KOPT-K1 (cell line): ENCODE results near the gene ASCC3.

ENCODE experiments used
- H3K27ac ChIP-seq: fragments of 200-600 bp; sonication (generic); 2 replicates; pipeline ENCODE4 v1.5.1; 2016; ENCODE audit warnings: antibody characterized with exemption, mild to moderate bottlenecking, low read depth, low read length; ENCODE audit not compliant: poor library complexity, severe bottlenecking
- H3K36me3 ChIP-seq: fragments of 200-600 bp; sonication (generic); 2 replicates; pipeline ENCODE4 v1.5.1; 2017; ENCODE audit warnings: antibody characterized with exemption, mild to moderate bottlenecking, low read length, moderate library complexity; ENCODE audit not compliant: insufficient read depth
- H3K9me3 ChIP-seq: fragments of 200-600 bp; sonication (generic); 2 replicates; pipeline ENCODE4 v1.5.1; 2017; ENCODE audit warnings: antibody characterized with exemption, low read length, mild to moderate bottlenecking; ENCODE audit not compliant: insufficient read depth, poor library complexity, severe bottlenecking

The ASCC3 gene

GRCh38 chr6:100693249-100693927, 187.7 kb downstream of the ASCC3 start:
- Histone ChIP-seq H3K27ac (no peak overlapping the region), H3K36me3 (no peaks in the 10 kb centered on the region; the same call in 1 of the 2 replicates), H3K9me3 (no peaks in the 10 kb centered on the region)

GRCh38 chr6:100691972-100692371, 189.2 kb downstream of the ASCC3 start:
- H3K9me3 ChIP-seq = no peaks in the 10 kb centered on the region
- no peaks in the 10 kb centered on the region; the same call in 1 of the 2 replicates for H3K36me3 ChIP-seq
- H3K27ac ChIP-seq = no peak overlapping the region

DNA sequence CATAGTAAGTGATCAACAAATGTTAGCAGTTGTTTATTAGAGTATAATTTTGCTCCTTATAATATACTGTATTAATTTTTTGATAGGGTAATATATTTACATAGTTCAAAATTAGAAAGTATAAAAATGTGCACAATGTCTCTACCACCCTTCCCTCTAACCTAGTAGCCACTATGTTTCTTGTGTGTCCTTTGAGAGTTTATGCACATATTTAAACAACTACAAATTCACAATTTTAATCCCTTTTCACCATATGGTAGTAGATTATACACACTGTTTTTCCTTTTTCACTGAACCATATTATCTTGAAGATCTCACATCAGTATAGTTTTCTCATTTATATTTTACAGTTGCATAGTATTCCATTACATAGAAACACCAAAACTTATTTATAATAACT, 194.9 kb downstream of the ASCC3 start:
- Histone ChIP-seq H3K36me3 (no peaks in the 10 kb centered on the region), H3K27ac (no peak overlapping the region), H3K9me3 (no peaks in the 10 kb centered on the region)

GRCh38 chr6:100685747-100686146, 195.4 kb downstream of the ASCC3 start:
- Histone ChIP-seq H3K27ac (no peak overlapping the region), H3K9me3 (no peaks in the 10 kb centered on the region), H3K36me3 (no peaks in the 10 kb centered on the region)

DNA sequence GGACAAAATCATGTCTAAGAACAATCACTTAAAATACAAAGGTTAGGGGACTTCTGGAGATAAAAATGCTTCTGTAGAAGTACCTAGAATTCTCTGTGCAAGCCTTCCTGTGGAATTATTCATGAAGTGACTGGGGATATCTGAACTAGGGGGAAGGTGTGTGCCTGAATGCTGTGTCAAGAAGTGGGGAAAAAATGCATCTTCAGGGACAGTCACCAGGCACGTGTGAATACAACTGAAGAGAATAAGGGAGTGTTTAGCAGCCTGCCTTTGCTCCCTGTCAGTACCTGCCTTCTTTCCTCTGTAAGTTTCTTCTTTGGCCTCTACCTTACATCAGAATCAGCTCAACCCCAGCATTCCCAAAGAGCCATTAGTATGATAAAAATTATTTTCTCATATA, 201.0 kb downstream of the ASCC3 start:
- no peak overlapping the region for H3K27ac ChIP-seq
- H3K36me3 ChIP-seq = 0 out of 2 replicates have a peak, but pooled peaks cover 8% of the 10 kb centered on the region
- H3K9me3 ChIP-seq = no peaks in the 10 kb centered on the region

DNA sequence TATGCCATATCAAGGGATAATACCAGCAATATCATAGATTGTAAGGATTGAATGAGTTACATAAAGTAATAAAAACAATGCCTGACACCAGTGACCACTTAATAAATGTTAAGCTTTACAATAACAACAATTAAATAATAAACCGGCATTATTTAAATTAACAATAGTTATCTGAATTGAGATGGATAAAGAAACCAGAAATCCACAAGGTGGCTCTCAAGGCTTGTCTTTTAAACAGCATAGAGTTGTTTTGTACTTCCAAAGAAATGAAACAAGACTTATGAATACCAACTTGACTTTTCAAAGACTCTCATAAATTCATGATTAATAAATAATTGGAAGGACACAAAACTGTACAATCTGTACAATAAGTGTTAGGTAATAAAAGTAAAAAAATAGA, 203.1 kb downstream of the ASCC3 start:
- H3K36me3 ChIP-seq = 0 out of 2 replicates have a peak, but pooled peaks cover 8% of the 10 kb centered on the region
- no peaks in the 10 kb centered on the region for H3K9me3 ChIP-seq
- H3K27ac ChIP-seq = no peak overlapping the region

GRCh38 chr6:100677240-100677639, 203.9 kb downstream of the ASCC3 start:
- 0 out of 2 replicates have a peak, but pooled peaks cover 8% of the 10 kb centered on the region for H3K36me3 ChIP-seq
- no peaks in the 10 kb centered on the region for H3K9me3 ChIP-seq
- H3K27ac ChIP-seq = no peak overlapping the region

DNA sequence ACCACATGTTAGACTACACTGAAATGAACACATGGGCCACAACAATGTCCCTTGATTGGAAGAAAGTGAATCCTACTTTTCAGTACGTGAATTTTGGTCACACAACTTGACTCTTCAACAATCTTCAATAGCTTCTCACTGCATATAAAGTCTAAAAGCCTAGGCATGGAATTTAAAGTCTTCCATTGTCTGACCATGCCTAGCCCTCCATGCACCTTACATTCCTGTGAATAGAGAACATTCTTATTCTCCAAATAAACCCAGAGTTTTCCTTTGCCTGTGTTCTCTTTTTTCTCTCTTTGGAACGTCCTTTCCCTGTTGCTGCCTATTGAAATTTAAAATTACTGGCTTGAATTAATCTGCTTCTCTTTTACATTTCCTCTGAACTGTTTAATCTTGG, 207.5 kb downstream of the ASCC3 start:
- Histone ChIP-seq H3K27ac (no peak overlapping the region), H3K36me3 (peaks cover 13% of the 10 kb centered on the region), H3K9me3 (peaks cover 8% of the 10 kb centered on the region)

DNA sequence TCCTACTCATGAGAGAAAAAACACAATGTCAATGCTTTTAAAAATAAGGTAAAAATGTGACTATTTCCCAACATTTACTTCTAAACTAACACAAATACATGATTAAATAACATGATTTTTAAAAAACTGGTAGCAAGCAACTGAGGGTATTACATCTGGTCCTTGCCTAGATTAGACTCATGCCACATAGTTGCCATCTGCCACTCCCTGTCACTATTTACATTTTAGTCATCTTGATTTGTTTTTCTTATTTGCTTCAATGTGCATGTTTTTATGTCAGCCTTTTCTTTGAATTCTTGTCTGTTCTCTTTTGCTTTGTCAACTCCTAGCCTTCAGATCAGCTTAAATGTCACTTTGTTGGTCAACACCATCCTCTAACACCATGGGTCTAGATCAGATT, 209.4 kb downstream of the ASCC3 start:
- Histone ChIP-seq H3K36me3 (peaks cover 13% of the 10 kb centered on the region), H3K9me3 (peaks cover 8% of the 10 kb centered on the region), H3K27ac (no peak overlapping the region)

GRCh38 chr6:100670056-100670455, 211.1 kb downstream of the ASCC3 start:
- Histone ChIP-seq H3K9me3 (peaks cover 8% of the 10 kb centered on the region), H3K27ac (no peak overlapping the region), H3K36me3 (peaks cover 13% of the 10 kb centered on the region)

GRCh38 chr6:100665041-100665380, 216.1 kb downstream of the ASCC3 start:
- Histone ChIP-seq H3K9me3 (peaks cover 1% of the 10 kb centered on the region), H3K36me3 (peaks cover 5% of the 10 kb centered on the region; the same call in 1 of the 2 replicates), H3K27ac (no peak overlapping the region)

DNA sequence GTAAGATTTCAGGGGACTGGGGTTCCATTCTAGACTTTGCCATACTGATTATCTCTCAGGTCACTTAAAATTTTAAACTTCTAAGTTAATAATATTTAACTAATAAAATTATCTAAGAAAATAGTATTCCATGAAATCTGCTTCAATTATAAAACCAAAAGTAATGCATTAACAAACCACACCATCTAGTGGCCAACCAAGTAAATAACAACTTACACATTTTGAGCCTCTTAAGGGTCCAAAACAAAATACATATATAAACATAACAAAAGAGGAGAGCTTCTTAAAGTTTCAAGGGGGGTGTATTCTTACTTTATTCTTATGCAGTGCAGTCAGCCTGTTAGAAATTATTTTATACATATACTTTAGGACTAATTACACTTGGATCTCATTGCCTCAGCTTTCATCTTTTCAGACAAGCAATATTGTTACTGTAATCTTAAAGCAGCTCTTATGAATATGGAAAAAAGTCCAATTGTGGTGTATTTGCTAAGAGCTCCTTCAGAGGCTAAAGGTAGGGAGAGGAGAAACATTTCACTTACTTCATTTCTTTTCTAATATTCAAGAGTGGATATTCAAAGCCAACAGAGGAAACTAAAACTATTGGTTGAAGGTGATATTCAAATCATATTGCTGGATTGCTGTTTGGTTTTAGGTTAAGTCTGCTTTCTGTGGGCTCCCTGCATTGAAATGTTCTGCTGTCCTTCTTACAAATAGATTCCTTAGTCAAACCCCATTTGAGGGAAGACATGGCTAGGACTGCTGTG, 216.7 kb downstream of the ASCC3 start:
- Histone ChIP-seq H3K9me3 (no peaks in the 10 kb centered on the region), H3K27ac (no peak overlapping the region)

GRCh38 chr6:100663219-100663863, 217.8 kb downstream of the ASCC3 start:
- H3K27ac ChIP-seq = no peak overlapping the region
- H3K9me3 ChIP-seq = no peaks in the 10 kb centered on the region
- peaks cover 5% of the 10 kb centered on the region; the same call in 1 of the 2 replicates for H3K36me3 ChIP-seq

More for the DNA sequence above, 216.7 kb downstream of the ASCC3 start:
- H3K36me3 ChIP-seq = peaks cover 5% of the 10 kb centered on the region; the same call in 1 of the 2 replicates

GRCh38 chr6:100662264-100662663, 218.9 kb downstream of the ASCC3 start:
- no peaks in the 10 kb centered on the region for H3K9me3 ChIP-seq
- H3K36me3 ChIP-seq = peaks cover 5% of the 10 kb centered on the region; the same call in 1 of the 2 replicates
- H3K27ac ChIP-seq = no peak overlapping the region

- H3K9me3 ChIP-seq = no peaks in the 10 kb centered on the region
- H3K36me3 ChIP-seq = peaks cover 20% of the 10 kb centered on the region
- no peak overlapping the region for H3K27ac ChIP-seq
Measured at GRCh38 chr6:100658486-100658885, 222.6 kb downstream of the ASCC3 start.
